ENCODE data around the gene TTYH1. TPM values are rescaled to one million over a fixed set of nuclear protein-coding genes. Genes with fewer than 3 reads are reported as not detected.

Gene TTYH1
- total and polyA plus RNA-seq, 2 of the 8 experiments (the other 6 are each of a cell fraction or from before 2014, with no cell fraction given) = 26.7 to 46.5 TPM

DNA sequence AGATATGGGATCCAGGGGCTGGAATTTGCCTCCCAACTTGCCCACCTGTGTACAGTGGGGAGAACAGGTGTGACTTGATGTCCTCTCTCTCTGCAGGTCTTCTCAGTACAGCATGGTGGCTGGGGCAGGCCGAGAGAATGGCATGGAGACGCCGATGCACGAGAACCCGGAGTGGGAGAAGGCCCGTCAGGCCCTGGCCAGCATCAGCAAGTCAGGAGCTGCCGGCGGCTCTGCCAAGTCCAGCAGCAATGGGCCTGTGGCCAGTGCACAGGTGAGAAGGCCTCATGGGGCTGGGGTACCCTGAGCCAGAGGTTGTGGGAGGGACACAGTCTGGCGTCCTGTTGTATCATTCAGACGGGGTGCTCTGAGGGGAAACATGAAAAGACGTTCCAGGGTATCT lies 36.7 kb downstream of the TTYH1 start:
- CTCF ChIA-PET (ENCODE audit: partially characterized antibody) = interaction anchor here (1.2 to 1.3 kb wide), 2 partner anchors 11 to 61 kb away, joined by 3 to 4 read pairs; no protein-coding TSS in a partner anchor
- Histone ChIP-seq H2AFZ (ENCODE audit: low read length) (no peak overlapping the region), H3K4ac (replicated peaks; ENCODE audit: insufficient read length, low read depth, low read length) (no peak overlapping the region), H3K9ac (replicated peaks in 1 of 4; ENCODE audit: extremely low read depth in 1 of 4, low read depth in 3 of 4, low read length in 3 of 4) (no peak overlapping the region), H2AK5ac (ENCODE audit: low read depth, low read length) (no peak overlapping the region), H3K4me1 (replicated peaks in 1 of 4; ENCODE audit: control insufficient read depth in 3 of 4, insufficient read depth in 4 of 4, low read length in 3 of 4) (peaks cover 0 to 2% (median under 1%) of the 10 kb centered on the region in 4 experiments; a peak in 5 of 7 replicates), H3K79me2 (ENCODE audit: control insufficient read depth in 1 of 2, insufficient read depth in 2 of 2, low read length in 2 of 2) (peaks cover 16 to 53% of the 10 kb centered on the region in 2 experiments), H2BK5ac (ENCODE audit: low read depth, low read length) (no peak overlapping the region), H4K8ac (ENCODE audit: extremely low read depth, insufficient read depth, low read length) (no peak overlapping the region), H3K9me3 (ENCODE audit: insufficient read depth in 2 of 2, low read depth in 1 of 2, low read length in 1 of 2) (no peaks in the 10 kb centered on the region), H3K4me3 (ENCODE audit: extremely low read depth in 1 of 4, insufficient read depth in 2 of 4, low read depth in 3 of 4, low read length in 4 of 4) (no peak overlapping the region), H3K27me3 (replicated peaks in 1 of 4; ENCODE audit: control insufficient read depth in 3 of 4, extremely low read depth in 1 of 4, insufficient read depth in 3 of 4, low read length in 3 of 4) (no peaks in the 10 kb centered on the region), H3K79me1 (ENCODE audit: low read depth, low read length) (peaks cover 18% of the 10 kb centered on the region), H2BK12ac (ENCODE audit: low read depth, low read length) (no peak overlapping the region), H3K14ac (ENCODE audit: insufficient read length) (no peak overlapping the region), H3K18ac (ENCODE audit: extremely low read depth, low read length) (no peak overlapping the region), H2BK120ac (replicated peaks; ENCODE audit: low read depth, low read length) (no peak overlapping the region), H3K56ac (replicated peaks; ENCODE audit: insufficient read length, low read depth, low read length) (no peak overlapping the region), H4K91ac (replicated peaks; ENCODE audit: insufficient read length, low read length) (no peak overlapping the region), H3K23ac (ENCODE audit: insufficient read length) (no peak overlapping the region), H2BK15ac (ENCODE audit: low read length) (no peak overlapping the region), H3K27ac (ENCODE audit: low read depth, low read length) (no peak overlapping the region), H3K4me2 (ENCODE audit: insufficient read depth in 1 of 2, low read depth in 2 of 2, low read length in 2 of 2) (no peak overlapping the region), H4K5ac (ENCODE audit: insufficient read length, low read depth, low read length) (no peak overlapping the region), H3K36me3 (ENCODE audit: control insufficient read depth in 2 of 4, insufficient read depth in 4 of 4, low read length in 3 of 4) (peaks cover 37 to 52% (median 50%) of the 10 kb centered on the region in 4 experiments), H3K23me2 (ENCODE audit: low read depth, low read length) (peaks cover 6% of the 10 kb centered on the region; the same call in 1 of the 2 replicates), H4K20me1 (replicated peaks in 1 of 2; ENCODE audit: control insufficient read depth in 1 of 2, insufficient read depth in 2 of 2, low read length in 2 of 2) (peaks cover 18 to 46% of the 10 kb centered on the region in 2 experiments), H2BK20ac (ENCODE audit: low read length) (no peak overlapping the region)
- 96% methylated on average over 11 of the region's 11 CpGs; no CpG with 5 or more reads in 1 of the 2 experiments for WGBS, 2 experiments (ENCODE audit: extremely low coverage in 1 of 2, insufficient coverage in 1 of 2, insufficient read length in 1 of 2, insufficient replicate concordance in 2 of 2, low coverage in 1 of 2, low lambda C conversion rate in 2 of 2, missing lambda C conversion rate in 1 of 2)
- DNase-seq (ENCODE audit: low read depth in 1 of 2, low spot score in 2 of 2) = no peak
- no peak for FAIRE-seq
- POLR2A ChIA-PET (ENCODE audit: partially characterized antibody) = interaction anchor here (1.6 to 10.3 kb wide), 3 partner anchors 9 to 30 kb away, joined by 3 to 129 read pairs (median 29); partner anchors contain the start of gene LENG9
- no peak for TF ChIP-seq SIX5 (IDR thresholded peaks at IDR 0.05; ENCODE audit: low read depth, low read length)
- no peak for TF ChIP-seq RFX5 (IDR thresholded peaks at IDR 0.05; ENCODE audit: borderline replicate concordance, low read depth, low read length)
- no peak for TF ChIP-seq BACH1 (IDR thresholded peaks at IDR 0.05; ENCODE audit: low read length)
- TF ChIP-seq, protein P1, sequence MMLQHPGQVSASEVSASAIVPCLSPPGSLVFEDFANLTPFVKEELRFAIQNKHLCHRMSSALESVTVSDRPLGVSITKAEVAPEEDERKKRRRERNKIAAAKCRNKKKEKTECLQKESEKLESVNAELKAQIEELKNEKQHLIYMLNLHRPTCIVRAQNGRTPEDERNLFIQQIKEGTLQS (IDR thresholded peaks at IDR 0.05; ENCODE audit: insufficient read depth, low read depth, low read length) = no peak
- TF ChIP-seq SIN3A (conservative IDR thresholded peaks at IDR 0.05 in 1 of 2, IDR thresholded peaks at IDR 0.05 in 1 of 2; ENCODE audit: low read depth in 1 of 2, low read length in 2 of 2) = no peak
- no peak for TF ChIP-seq RNF2 (IDR thresholded peaks at IDR 0.05; ENCODE audit: borderline replicate concordance, low read depth, low read length, missing control alignments, poor library complexity, severe bottlenecking)
- TF ChIP-seq SP4 (IDR thresholded peaks at IDR 0.05; ENCODE audit: low read length) = no peak
- no peak for TF ChIP-seq GABPA (IDR thresholded peaks at IDR 0.05; ENCODE audit: borderline replicate concordance, insufficient read depth, low read length)
- no peak for TF ChIP-seq CHD1 (IDR thresholded peaks at IDR 0.05; ENCODE audit: low read depth, low read length)
- TF ChIP-seq KDM5A (IDR thresholded peaks at IDR 0.05; ENCODE audit: low read length) = no peak
- TF ChIP-seq SP2 (IDR thresholded peaks at IDR 0.05; ENCODE audit: low read length) = no peak

Data from H1 (cell line).